HepG2 (cell line): Measurements from ENCODE around the gene PSMC5. TPM values are rescaled to one million over a fixed set of nuclear protein-coding genes. Genes with fewer than 3 reads are reported as not detected.

ENCODE experiments used
- ATRX ChIP-seq: sonication (generic); formaldehyde crosslinking; IDR thresholded peaks from 2 replicates; pipeline ENCODE4 v1.4.0; 2020; ENCODE audit warnings: missing genetic modification reagents, borderline replicate concordance
- DPF2 ChIP-seq: sonication (generic); formaldehyde crosslinking; IDR thresholded peaks from 2 replicates; pipeline ENCODE4 v1.4.0; 2020; ENCODE audit warnings: mild to moderate bottlenecking, low read depth, missing genetic modification reagents, borderline replicate concordance
- ETV6 ChIP-seq: sonication (generic); formaldehyde crosslinking; conservative IDR thresholded peaks from 2 replicates; pipeline ENCODE4 v1.4.0; 2020; ENCODE audit warnings: missing genetic modification reagents
- IRF2 ChIP-seq: IDR thresholded peaks from 2 replicates; pipeline ENCODE4 v1.6.1; 2018; ENCODE audit warnings: missing genetic modification reagents, missing compliant biosample characterization
- NAIF1 ChIP-seq: sonication (generic); formaldehyde crosslinking; IDR thresholded peaks from 2 replicates; pipeline ENCODE4 v1.5.0; 2020; ENCODE audit warnings: mild to moderate bottlenecking, missing genetic modification reagents, borderline replicate concordance
- RBM22 ChIP-seq: fragments of 200-400 bp; formaldehyde crosslinking; optimal IDR thresholded peaks from 2 replicates; pipeline ENCODE3; 2017; ENCODE audit warnings: mild to moderate bottlenecking, low read length, moderate library complexity
- REXO4 ChIP-seq: sonication (generic); formaldehyde crosslinking; IDR thresholded peaks from 2 replicates; pipeline ENCODE4 v1.8.0; 2022; ENCODE audit warnings: missing genetic modification reagents, mild to moderate bottlenecking, borderline replicate concordance
- RXRB ChIP-seq: IDR thresholded peaks from 2 replicates; pipeline ENCODE4 v1.6.1; 2016; ENCODE audit warnings: borderline replicate concordance, missing genetic modification reagents, missing compliant biosample characterization
- STAT5B ChIP-seq: sonication (generic); formaldehyde crosslinking; IDR thresholded peaks from 2 replicates; pipeline ENCODE4 v1.4.0; 2020; ENCODE audit warnings: missing genetic modification reagents
- SYNCRIP ChIP-seq: fragments of 200-400 bp; formaldehyde crosslinking; IDR thresholded peaks from 2 replicates; pipeline ENCODE4 v1.6.1; 2018; ENCODE audit warnings: mild to moderate bottlenecking, low read depth, low read length; ENCODE audit not compliant: insufficient read depth
- ZBTB3 ChIP-seq: sonication (generic); formaldehyde crosslinking; IDR thresholded peaks from 2 replicates; pipeline ENCODE4 v1.4.0; 2020; ENCODE audit warnings: low read depth, mild to moderate bottlenecking, moderate library complexity, missing genetic modification reagents, borderline replicate concordance
- ZC3H13 ChIP-seq: sonication (generic); formaldehyde crosslinking; IDR thresholded peaks from 2 replicates; pipeline ENCODE4 v1.8.1; 2023; ENCODE audit warnings: mild to moderate bottlenecking, missing genetic modification reagents, moderate library complexity
- ZFP1 ChIP-seq: IDR thresholded peaks from 2 replicates; pipeline ENCODE4 v1.6.1; 2016
- ZNF124 ChIP-seq: sonication (generic); formaldehyde crosslinking; IDR thresholded peaks from 2 replicates; pipeline ENCODE4 v1.4.0; 2020; ENCODE audit warnings: missing genetic modification reagents
- ZNF205 ChIP-seq: IDR thresholded peaks from 2 replicates; pipeline ENCODE4 v1.6.1; 2018; ENCODE audit warnings: missing biosample characterization, missing genetic modification reagents
- ZNF350 ChIP-seq: sonication (generic); formaldehyde crosslinking; IDR thresholded peaks from 2 replicates; pipeline ENCODE4 v1.4.0; 2020; ENCODE audit warnings: mild to moderate bottlenecking, low read depth, missing genetic modification reagents, borderline replicate concordance
- ZNF850 ChIP-seq: sonication (generic); formaldehyde crosslinking; conservative IDR thresholded peaks from 2 replicates; pipeline ENCODE4 v1.9.0; 2021; ENCODE audit warnings: mild to moderate bottlenecking, missing genetic modification reagents
- polyA plus RNA-seq, 8 experiments: library from polyadenylated mRNA; depleted of rRNA in 3 of 8; stranded (reverse) in 7 of 8; unstranded in 1 of 8; fragments of >200 nt; fragmentation: Illumina TruSeq in 4 of 8; extraction: Trizol in 4 of 8; gene quantifications; 2 replicates each; pipeline versions ENCODE4 v1.2.1 to v1.2.3, GENCODE V29; 2011 to 2016; ENCODE audit warnings: low read depth in 4 of 8, missing spikeins in 1 of 8, mixed read lengths in 1 of 8; ENCODE audit not compliant: insufficient read depth in 1 of 8
- total RNA-seq, 5 experiments: library from RNA; depleted of rRNA; stranded (reverse); fragments of >200 nt; fragmentation: Illumina TruSeq; extraction: Trizol; gene quantifications; 2 replicates each; pipeline ENCODE4 v1.2.3, GENCODE V29; 2016; ENCODE audit warnings: low read depth in 1 of 5
- TF ChIP-seq, protein P1 (sequence below): sonication (generic); formaldehyde crosslinking; IDR thresholded peaks from 2 replicates; pipeline ENCODE4 v1.5.1; 2020; ENCODE audit warnings: mild to moderate bottlenecking, missing genetic modification reagents, moderate library complexity
- TF ChIP-seq, protein P2 (sequence below): sonication (generic); formaldehyde crosslinking; IDR thresholded peaks from 2 replicates; pipeline ENCODE4 v1.4.0; 2020; ENCODE audit warnings: mild to moderate bottlenecking, missing genetic modification reagents
- TF ChIP-seq, protein P3 (sequence below): sonication (generic); formaldehyde crosslinking; IDR thresholded peaks from 2 replicates; pipeline ENCODE4 v1.8.1; 2023; ENCODE audit warnings: mild to moderate bottlenecking, moderate library complexity, missing genetic modification reagents
- TF ChIP-seq, protein P4 (sequence below): sonication (generic); formaldehyde crosslinking; IDR thresholded peaks from 2 replicates; pipeline ENCODE4 v1.4.0; 2020; ENCODE audit warnings: missing genetic modification reagents, borderline replicate concordance
- TF ChIP-seq, protein P5 (sequence below): sonication (generic); formaldehyde crosslinking; IDR thresholded peaks from 2 replicates; pipeline ENCODE4 v1.5.0; 2020; ENCODE audit warnings: missing genetic modification reagents
- TF ChIP-seq, protein P6 (sequence below): sonication (generic); formaldehyde crosslinking; IDR thresholded peaks from 2 replicates; pipeline ENCODE4 v1.4.0; 2020; ENCODE audit warnings: mild to moderate bottlenecking, low read depth, missing genetic modification reagents

PSMC5 gene
- total and polyA plus RNA-seq, 2 of the 13 experiments (the other 11 are each of a cell fraction or from before 2014, with no cell fraction given), result 35.3 to 128 TPM

DNA sequence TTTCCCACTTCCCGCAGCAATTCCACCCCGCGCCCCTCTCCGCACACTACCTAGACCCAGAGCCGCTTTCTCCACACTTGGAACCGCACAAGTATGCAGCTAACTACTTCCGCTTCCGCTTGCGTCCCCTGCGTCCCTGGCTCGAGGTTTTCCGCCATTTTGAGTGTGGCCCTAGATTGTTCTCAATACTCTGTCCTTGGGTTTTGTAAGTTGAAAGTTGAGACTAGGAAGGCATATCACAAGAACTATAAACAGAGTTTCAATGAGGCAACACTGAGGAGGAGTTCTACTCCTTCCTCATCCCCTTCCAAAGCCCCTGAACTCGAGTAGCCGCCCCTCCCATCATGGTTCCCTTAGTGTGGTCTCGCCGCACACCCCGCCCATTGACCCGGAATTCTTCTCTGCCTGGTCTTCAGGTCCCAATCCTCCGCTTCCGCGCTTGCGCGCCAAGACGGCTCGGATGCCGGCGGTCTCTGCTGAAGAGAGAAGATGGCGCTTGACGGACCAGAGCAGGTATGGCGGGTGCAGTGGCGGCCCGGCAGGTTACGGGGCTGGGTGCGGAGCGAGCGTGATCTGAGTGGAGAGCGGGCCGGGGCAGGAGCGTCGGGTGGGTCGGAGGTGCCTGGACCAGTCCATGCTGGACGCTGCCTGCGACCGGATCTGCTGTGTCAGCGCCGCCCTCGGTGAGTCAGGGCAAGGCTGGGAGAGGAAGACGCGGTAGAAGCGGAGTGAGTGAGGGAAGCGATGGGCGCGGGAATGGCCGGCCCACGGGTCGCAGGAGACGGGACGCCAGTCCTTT lies at the start of gene PSMC5, which contains the start of gene FTSJ3 (continued):
- TF ChIP-seq REXO4 (CRISPR knock-in tag) (no peak), STAT5B (CRISPR knock-in tag) (no peak), ZNF350 (CRISPR knock-in tag) (peak; percentile 78), DPF2 (CRISPR knock-in tag) (peak; percentile 46; the same call in 1 of the 2 replicates), ZNF205 (CRISPR knock-in tag) (0 out of 2 replicates have a peak, but pooled peaks have one; percentile 46), IRF2 (peak; percentile 50), RXRB (CRISPR knock-in tag) (peak; percentile 8), ZC3H13 (CRISPR knock-in tag) (peak; percentile 86; the same call in 1 of the 2 replicates), ZNF124 (CRISPR knock-in tag) (peak; percentile 85), ZNF850 (CRISPR knock-in tag) (no peak), ZBTB3 (CRISPR knock-in tag) (peak; percentile 94; the same call in 1 of the 2 replicates), NAIF1 (CRISPR knock-in tag) (peak; percentile 26; the same call in 1 of the 2 replicates), SYNCRIP (no peak), RBM22 (no peak), ZFP1 (CRISPR knock-in tag) (no peak), ETV6 (peak; percentile 91), ATRX (no peak)
- TF ChIP-seq, protein P1, sequence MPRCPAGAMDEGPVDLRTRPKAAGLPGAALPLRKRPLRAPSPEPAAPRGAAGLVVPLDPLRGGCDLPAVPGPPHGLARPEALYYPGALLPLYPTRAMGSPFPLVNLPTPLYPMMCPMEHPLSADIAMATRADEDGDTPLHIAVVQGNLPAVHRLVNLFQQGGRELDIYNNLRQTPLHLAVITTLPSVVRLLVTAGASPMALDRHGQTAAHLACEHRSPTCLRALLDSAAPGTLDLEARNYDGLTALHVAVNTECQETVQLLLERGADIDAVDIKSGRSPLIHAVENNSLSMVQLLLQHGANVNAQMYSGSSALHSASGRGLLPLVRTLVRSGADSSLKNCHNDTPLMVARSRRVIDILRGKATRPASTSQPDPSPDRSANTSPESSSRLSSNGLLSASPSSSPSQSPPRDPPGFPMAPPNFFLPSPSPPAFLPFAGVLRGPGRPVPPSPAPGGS (CRISPR knock-in tag), result peak; percentile 94
- TF ChIP-seq, protein P2, sequence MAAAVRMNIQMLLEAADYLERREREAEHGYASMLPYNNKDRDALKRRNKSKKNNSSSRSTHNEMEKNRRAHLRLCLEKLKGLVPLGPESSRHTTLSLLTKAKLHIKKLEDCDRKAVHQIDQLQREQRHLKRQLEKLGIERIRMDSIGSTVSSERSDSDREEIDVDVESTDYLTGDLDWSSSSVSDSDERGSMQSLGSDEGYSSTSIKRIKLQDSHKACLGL (CRISPR knock-in tag), result peak; percentile 96
- TF ChIP-seq, protein P3, sequence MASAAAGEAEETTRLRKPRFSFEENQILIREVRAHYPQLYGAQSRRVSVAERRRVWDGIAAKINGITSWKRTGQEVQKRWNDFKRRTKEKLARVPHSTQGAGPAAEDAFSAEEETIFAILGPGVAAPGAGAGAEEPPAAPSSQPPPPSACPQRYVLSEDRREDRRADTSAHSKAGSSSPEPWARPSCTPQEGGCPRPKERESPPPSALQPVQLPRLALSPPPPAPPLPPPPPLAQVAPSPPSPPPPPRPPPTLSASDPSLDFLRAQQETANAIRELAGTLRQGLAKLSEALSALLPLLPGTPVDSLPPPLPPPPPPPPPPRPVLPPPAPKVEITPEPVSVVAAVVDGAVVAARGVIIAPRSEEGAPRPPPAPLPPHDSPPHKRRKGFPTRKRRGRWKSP (CRISPR knock-in tag), result no peak; the same call in 1 of the 2 replicates
- TF ChIP-seq, protein P4, sequence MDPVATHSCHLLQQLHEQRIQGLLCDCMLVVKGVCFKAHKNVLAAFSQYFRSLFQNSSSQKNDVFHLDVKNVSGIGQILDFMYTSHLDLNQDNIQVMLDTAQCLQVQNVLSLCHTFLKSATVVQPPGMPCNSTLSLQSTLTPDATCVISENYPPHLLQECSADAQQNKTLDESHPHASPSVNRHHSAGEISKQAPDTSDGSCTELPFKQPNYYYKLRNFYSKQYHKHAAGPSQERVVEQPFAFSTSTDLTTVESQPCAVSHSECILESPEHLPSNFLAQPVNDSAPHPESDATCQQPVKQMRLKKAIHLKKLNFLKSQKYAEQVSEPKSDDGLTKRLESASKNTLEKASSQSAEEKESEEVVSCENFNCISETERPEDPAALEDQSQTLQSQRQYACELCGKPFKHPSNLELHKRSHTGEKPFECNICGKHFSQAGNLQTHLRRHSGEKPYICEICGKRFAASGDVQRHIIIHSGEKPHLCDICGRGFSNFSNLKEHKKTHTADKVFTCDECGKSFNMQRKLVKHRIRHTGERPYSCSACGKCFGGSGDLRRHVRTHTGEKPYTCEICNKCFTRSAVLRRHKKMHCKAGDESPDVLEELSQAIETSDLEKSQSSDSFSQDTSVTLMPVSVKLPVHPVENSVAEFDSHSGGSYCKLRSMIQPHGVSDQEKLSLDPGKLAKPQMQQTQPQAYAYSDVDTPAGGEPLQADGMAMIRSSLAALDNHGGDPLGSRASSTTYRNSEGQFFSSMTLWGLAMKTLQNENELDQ (CRISPR knock-in tag), result no peak
- TF ChIP-seq, protein P5, sequence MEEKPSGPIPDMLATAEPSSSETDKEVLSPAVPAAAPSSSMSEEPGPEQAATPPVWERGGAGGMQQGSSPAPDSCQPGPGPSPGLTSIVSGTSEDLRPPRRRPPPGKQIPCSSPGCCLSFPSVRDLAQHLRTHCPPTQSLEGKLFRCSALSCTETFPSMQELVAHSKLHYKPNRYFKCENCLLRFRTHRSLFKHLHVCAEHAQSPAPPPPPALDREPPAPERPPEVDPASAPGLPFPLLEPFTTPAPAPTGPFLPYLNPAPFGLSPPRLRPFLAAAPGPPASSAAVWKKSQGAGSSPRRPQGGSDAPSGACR (CRISPR knock-in tag), result peak; percentile 89
- TF ChIP-seq, protein P6, sequence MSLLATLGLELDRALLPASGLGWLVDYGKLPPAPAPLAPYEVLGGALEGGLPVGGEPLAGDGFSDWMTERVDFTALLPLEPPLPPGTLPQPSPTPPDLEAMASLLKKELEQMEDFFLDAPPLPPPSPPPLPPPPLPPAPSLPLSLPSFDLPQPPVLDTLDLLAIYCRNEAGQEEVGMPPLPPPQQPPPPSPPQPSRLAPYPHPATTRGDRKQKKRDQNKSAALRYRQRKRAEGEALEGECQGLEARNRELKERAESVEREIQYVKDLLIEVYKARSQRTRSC, result peak; percentile 98; the same call in 1 of the 2 replicates
